Urothelium cell line (cell line): ENCODE results near the gene MRPL40.

Experiments
- DNase-seq: peaks from one replicate; pipeline ENCODE4 v3.0.0; 2011; ENCODE audit warnings: low spot score, mixed read lengths
- FAIRE-seq: peaks from 2 replicates; lab custom pipeline; 2011; peaks lifted over from hg19 to GRCh38; lab: Jason Lieb, UNC

MRPL40 gene

DNA sequence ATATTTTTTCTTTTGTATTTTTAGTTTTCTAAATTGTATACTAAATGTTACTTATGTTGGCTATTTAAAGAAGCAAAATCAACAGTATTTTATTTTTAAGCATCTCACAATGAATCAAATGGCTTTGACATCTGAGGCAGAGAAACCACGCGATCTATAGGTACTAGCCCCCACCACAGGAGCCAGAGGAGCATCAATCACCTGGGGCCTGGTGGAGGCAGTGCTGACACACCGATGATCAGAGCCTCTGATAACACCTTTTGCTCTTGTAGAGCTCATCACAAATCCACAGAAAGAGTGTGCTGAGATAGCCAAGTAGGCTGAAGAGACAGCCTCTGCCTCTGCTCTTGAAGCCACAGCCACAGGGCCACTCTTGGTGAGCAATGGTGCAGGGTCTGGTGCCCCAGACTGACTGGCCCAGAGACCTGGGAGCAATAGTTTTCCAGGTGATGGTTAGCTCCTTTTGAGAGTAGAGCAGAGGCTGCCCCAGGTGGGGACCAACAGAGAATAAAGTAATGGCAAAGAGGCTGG is 26.0 kb upstream of the MRPL40 start:
- FAIRE-seq (no peak), DNase-seq (no peak)

DNA sequence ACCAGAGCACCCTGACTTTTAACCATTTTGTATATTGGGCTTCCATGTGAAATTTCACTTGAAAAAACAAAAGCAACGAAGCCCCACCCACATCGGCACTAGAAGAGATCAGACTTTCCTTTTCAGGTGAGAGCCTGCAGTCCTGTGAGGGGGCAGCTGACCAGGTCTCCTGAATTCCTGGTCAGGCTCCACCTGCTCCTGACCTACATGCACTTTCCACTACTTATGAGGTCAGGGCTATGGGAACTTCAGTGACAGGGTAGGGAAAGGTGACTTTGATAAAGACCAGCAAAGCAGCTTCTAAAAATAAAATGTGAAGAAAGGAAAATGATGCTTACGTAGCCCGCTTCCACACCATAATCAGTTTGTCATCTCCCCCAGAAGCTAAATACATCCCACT is 25.5 kb upstream of the MRPL40 start:
- FAIRE-seq (no peak), DNase-seq (no peak)

DNA sequence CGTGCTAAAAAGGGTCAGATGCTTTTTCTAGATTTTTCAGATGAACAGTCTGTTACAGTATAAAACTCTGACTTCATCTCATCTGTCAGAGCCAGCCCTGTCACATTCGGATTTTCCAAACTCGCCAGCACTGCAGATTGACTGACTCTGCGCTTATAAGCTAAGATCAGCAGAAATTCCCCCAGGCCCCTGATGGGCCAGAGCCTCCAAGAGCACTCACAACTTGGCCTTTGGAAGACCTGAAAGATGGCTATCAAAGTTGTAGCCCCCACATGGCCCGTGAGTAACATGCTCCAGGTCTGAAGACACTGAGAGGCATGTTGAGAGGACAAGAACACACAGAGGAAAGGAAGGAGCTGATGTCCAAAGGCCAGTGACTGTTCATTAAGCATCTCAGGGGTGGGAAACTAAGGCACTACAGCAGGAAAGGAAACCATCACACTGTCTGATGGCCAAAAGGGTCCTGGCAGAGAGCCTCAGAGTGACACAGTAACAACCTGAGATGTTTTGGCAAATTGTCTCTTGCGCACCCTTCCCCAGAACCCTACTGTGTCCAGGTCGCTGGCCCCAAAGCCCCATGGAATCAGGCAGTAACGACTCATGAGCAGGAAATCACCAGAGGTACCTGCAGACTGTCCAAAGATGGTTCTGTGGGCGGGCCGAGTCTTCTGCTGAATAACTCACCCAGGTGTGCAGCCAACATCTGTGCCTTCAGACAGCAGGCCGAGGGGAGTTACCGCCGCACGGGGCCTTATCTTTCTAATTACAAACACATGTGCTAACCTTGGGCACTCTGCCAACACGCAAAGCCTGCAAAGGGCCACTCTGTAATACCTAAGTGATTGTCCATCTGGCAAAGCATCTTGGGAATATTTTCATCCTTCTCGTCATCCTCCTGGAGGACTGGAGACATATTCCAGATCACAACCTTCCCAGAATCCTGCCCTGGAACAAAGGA is 24.4 kb upstream of the MRPL40 start:
- peak; percentile 9 for FAIRE-seq

DNA sequence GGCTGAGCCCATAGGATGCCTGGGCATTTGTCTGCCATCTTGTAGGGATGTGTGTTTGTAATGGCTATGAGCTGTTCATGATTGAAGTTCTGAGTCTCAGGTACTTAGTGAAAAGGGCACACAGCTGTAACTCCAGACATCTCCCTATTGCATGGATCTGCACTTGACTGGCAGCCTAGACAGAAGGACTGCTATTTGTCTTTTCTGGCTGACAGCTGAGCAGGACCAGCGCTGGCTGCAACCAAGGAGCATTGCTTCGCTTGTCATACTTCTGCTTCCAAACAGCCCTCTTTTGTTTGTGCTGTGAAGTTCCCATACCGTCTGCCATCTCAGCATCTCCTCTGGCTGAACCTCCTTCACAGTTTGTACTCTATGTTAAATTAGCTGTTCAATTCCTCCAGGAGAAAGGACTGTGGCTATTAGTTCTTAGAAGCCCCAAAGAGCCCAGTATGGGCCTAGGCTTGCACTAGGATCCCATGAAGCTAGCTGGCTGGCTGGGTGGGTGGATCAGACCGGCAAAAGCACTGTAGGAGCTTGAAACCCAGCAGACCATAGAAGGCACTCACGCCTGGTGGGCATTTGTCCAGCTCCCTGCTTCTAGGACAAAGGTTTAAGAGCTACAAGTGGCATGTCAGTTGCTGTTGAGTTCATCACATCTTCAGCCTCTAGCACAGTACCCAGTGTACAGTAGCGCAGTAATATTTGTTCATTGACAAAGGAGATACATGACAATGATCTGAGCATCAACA is 21.2 kb upstream of the MRPL40 start:
- no peak for DNase-seq
- FAIRE-seq: no peak

More for the DNA sequence above, 24.4 kb upstream of the MRPL40 start:
- no peak for DNase-seq

DNA sequence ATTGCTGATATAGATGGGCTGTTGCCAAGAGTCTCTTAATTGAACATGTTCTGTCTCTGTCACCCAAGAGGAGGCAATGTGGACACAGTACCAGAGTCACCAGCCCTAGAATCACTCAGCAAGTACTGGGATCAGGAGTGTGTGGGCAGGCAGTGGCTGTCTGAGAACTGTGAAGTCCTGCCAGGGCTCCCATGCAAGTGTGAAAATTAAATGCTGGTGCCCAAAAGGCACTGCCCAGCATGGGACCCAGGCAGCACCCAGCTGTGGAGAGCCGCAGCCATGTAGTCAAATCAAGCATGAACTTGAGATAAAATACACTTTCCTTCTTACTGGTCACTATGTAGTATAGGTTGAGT is 20.7 kb upstream of the MRPL40 start:
- FAIRE-seq (no peak), DNase-seq (no peak)

DNA sequence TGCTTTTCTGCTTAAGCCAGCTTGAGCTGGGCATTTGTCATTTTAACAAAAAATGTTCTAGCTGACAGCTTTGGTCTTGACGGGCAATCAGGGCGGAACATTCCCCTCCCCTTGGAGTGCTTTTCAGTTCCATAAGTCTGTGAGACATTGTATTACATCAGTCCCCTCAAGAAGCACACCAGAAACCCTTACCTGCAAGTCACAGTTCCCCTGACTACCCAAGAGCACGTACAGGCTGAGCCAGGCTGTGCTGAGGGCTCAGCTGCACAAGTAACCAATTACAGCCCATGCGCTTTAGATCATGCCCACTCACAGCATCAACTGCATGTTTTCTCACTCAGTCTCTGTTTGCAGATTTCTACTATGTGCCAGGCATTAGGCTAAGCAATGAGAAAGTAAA is 19.9 kb upstream of the MRPL40 start:
- FAIRE-seq (peak; percentile 61), DNase-seq (no peak)

DNA sequence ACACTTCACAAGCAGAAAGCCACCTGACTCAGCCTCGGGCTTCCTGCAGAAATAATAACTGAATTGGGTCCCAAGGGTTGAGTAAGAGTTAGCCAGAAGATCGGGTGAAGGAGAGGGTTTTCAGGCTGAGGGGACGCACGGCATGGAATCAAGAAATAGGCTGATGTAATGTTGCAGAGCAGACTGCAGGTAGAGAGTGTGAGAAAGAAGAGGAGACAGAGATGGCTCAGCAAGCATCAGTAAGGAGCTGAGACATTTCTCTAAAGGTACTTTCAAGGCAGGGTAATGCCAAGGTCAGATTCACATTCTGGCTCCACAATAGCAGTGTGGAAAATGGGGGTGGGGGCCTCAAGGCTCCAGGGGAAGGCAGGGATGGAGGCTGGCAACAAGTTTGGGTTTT is 19.4 kb upstream of the MRPL40 start:
- DNase-seq: no peak

DNA sequence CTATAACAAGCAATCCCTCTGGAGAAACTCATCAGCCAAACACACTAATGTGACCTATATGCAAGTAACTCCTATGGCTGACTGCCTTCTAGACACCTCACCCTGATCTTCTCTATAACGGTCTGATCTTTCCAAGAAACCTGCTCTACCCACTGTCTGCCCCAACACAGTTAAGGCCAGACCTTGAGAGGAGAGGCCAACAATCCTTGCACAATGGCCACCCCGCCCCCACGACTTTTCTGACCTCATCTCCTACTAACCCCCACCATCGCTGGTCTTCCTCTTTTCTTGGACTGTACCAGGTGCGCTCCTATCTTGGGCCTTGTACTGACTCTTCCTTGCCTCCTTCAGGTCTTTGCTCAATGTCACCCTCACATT is 13.3 kb upstream of the MRPL40 start:
- DNase-seq (no peak), FAIRE-seq (no peak)

More for the DNA sequence above, 19.4 kb upstream of the MRPL40 start:
- FAIRE-seq: peak; percentile 30

DNA sequence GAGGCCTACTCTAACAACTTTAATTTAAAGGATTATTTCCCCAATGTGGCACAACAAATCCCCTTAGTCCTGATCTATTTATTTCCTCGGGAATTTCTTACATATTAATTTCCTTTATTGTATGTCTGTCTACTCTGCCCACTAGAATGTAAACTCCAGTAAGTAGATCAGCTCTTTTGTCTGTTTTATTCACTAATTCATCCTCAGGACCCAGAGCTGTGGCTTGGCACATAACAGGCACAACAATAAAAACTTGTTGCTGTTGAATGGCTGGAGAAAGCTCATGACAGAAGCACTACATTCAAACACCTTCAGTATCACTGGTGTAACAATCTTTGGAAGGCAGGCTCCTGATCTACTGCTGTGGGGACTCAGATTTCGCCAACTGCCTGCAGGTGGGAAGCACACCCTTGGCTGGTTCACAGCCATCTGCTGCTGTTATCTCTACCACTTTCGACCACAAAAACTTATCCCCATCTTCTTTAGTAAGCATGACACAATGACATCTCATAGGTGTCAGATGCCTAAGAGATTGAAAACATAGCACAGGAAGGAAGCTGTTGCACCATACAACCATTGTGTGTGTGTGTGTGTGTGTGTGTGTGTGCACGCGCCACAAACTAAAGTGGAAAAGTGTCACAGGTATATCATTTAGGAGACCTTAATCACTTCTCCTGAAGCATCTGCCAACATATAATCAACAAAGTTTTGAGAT is 12.7 kb upstream of the MRPL40 start:
- FAIRE-seq (no peak), DNase-seq (no peak)

DNA sequence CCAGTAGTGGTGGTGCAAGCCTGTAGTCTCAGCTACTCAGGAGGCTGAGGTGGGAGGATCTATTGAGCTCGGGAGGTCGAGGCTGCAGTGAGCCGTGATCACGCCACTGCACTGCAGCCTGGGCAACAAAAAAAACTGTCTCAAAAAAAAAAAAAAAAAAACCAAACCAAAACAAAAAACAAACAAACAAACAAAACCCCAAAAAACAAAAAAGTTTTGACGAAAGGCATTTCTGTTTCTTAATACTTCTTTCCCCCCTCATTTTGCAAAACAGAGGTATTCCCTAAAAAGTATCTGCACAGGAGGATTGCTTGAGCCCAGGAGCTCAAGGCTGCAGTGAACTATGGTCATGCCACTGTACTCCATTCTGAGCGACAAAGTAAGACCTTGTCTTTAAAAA is 12.0 kb upstream of the MRPL40 start:
- DNase-seq (no peak), FAIRE-seq (no peak)

DNA sequence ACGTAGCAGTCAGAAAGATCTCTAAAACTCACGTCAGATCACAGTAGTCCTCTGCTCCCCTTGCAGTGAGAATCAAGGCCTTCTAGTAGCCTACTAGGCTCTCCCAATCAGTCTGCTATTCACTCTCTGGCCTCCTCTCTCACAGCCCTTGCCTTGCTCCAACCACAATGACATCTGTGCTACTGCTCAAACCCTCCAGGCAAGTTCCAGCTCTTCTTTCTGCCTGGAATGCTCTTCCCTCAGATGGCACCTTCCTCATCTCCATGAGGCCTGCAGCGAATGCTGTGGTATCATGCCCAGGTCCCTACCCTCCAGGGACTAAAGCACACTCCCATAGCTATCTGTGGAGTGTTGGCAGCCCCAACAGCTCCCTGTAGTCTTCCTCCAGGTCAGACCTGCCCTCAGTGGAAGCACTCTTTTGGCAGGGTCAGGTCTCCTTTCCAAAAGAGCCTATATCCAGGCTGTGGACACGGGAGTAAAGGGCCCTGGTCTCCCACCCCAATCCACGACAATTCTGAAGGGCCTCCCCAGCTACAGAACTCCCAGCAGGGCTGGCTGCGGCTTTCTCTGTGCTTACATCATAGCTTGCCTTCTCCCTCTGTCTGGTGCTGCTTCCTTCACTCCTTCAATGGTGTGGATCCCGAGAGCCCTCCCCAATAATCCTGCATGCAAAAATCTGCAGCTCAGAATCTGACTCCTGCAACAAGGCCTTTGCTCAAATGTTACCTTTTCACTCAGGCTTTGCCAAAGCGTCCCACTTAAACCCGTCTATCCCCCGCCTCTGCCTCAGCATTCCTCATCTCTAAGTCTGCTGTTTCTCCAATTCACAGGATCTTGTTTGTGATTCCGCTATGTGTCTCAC is 9.7 kb upstream of the MRPL40 start:
- no peak for FAIRE-seq
- no peak for DNase-seq

DNA sequence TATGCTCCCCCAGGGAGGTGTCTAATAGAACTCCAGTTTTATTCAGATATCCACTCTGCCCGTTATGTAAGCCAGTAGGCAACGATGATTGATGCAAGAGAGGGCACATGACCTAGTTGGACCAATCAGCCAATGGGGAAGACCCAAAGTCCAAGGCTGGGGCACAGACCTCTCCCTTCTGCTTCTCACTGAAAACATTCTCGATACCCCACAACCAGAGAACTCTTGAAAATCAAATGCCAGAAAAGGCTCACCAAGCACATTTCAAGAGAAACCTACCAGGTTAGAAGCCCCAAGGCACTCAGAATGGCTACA is 8.2 kb upstream of the MRPL40 start:
- no peak for DNase-seq
- FAIRE-seq: no peak

DNA sequence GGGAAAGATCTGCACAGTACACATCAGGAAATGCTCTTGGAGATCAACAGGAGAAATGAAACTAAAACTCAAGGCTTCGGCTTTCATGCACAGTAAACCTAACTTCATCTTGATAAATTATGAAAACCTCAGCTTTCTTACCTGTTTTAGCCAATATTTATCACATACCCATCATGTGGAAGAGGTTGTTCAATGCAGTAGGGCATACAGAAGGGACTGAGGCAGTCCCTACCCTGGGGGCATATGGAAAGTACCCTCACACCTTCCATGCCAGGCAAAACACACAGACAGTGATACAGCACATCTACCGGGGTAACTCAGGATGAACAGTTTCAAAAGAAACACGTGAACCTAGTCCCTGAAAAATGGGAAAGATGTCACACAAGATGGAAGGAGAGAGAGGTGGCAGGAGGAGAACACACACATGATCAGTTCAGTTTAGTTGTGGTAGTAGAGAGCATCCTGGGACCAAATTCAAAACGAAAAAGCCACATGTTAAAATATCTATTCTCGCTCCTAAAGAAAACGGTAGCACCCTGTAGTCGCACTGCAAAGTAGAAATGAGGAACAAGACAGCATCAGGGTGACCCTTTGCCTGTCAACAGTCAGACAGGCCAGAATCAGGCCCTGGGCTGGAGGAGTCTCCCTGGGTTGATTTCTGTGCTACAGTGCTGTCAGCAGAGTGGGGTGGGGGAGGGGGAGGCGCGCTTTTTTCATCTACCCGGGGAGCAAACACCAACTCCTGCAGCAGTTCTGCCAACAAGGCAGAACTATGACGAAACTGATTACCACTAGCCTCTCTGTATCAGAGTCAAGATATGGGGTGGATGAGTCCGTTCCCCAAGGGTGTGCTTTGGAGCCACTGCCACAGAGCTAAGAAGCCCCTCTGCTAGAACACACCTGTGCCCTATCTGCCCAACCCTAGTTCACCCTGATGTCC is 2.1 kb upstream of the MRPL40 start:
- FAIRE-seq: no peak
- no peak for DNase-seq

DNA sequence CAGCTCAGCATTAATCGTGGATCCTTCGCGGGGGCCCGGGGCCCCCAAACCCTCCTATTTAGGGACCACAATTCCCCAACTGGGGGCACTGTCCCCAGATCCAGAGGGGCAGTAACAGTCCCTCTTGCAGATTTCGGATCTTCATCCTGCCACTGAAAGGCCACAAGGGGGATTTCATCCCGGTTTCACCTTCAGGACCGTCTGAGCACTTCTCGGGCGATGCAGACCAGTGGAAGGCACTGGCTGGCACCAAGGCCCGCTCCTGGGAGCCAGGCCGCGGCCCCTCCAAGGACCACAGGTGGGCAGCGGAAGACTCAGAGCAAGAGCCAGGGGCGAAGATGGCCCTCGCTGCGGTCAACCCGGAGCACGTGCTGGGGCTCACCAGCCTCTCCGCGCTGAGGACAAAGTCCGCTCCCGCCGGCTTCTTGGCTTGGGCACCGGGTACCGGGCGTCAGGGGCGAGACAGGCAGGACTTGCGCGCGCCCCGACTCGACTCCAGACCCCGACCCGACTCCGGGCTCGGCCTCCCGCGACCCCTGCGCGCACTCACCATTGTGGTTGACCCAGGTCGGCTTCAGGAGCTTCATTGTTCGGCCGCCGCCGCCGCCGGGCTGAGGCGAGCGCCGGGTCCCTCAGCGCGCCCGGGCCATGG is 1.3 kb upstream of the MRPL40 start:
- peak; percentile 39 for DNase-seq

DNA sequence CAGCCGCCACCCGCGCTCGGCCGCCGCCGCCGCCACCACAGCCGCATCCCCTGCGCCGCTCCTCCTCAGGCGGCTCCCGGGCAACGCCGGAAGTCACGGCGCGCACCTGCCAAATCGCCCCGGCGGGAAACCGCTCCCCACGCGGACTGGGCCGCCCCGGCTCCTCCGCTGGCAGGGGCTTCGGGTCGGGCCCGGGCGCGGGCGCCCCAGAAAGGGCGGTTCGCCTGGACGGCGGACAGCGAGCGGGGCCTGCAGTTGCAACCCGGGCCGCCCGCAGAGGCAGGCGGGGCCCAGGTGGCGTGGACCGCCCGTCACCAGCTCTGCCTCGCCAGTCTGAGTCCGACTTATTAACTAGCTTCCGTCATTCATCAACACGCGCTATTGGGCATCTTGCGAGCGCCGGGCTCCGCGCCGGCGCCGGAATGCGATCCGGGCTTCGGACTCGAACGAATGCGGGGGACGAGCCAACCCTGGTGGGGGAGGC is 654 bp upstream of the MRPL40 start, which contains the start of gene HIRA:
Gene HIRA (minus strand): TSS at position 85 of the 484 bp plus-strand sequence. CDS start 257 bp downstream, outside the sequence.
- DNase-seq (peak; percentile 93), FAIRE-seq (peak; percentile 88)

More for the DNA sequence above, 1.3 kb upstream of the MRPL40 start:
- no peak for FAIRE-seq

DNA sequence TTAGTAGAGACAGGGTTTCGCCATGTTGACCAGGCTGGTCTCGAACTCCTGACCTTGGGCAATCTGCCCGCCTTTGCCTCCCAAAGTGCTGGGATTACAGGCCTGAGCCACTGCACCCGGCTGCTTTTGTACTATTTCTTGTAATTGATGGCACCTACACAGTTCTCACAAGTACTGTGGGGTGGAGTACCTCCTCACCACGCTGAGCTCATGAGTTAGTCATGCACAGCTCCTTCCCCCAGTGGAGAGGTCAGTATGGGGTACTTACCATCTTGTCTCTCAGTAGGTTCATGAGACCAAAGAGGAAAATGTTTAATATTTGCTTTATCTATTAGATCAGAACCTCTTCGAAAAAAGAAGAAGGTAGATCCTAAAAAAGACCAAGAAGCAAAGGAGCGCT is 2.1 kb downstream of the MRPL40 start:
- DNase-seq: no peak
- no peak for FAIRE-seq

DNA sequence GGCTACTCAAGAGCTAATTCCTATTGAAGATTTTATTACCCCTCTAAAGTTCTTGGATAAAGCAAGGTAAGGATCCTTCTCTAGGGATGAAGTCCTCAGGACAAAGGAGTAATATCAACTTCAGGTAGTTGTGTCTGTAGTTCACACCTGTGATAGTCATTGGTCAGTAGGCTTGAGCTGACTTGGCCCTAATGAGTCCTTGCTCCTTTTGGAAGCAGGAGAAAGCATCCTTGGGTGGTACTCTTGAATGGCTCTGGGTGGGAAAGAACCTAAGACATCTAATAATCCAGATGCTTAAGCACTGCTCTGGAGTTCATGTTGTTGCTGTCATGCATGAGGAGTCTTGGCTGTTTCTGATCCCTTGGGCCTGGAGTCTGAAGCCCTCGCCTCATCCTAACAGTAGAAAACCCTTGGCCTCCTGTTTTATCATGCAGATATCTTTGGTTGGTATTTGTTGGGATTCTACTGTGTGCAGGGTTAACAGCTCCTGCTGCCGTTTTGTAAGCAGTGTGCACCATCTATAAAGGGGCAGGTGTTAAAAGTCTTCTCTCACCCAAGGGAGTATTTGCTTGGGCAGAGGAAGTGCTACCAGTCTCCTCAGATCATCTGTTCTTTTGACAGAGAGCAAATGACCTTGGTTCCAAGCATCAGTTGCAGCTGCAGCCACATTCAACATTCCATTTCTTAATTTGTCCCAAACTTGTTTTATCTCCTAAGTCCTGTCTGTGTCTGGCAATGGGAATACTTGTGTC is 2.7 kb downstream of the MRPL40 start:
- DNase-seq (no peak), FAIRE-seq (no peak)
